Retinal pigment epithelial cell (primary cell): ENCODE data around the gene PHLDA2.

Experiments used
- DNase-seq: peaks from one replicate; pipeline ENCODE4 v3.0.0-alpha.2; 2010; ENCODE audit warnings: low read depth
- H3K4me3 ChIP-seq: 2 replicates; pipeline ENCODE4 v1.5.1; 2011; ENCODE audit warnings: mild to moderate bottlenecking, low read length, control low read depth, moderate library complexity
- CTCF ChIP-seq: conservative IDR thresholded peaks from 2 replicates; pipeline ENCODE4 v1.5.1; 2011; ENCODE audit warnings: low read depth, low read length, control low read depth, inconsistent platforms

The PHLDA2 gene

DNA sequence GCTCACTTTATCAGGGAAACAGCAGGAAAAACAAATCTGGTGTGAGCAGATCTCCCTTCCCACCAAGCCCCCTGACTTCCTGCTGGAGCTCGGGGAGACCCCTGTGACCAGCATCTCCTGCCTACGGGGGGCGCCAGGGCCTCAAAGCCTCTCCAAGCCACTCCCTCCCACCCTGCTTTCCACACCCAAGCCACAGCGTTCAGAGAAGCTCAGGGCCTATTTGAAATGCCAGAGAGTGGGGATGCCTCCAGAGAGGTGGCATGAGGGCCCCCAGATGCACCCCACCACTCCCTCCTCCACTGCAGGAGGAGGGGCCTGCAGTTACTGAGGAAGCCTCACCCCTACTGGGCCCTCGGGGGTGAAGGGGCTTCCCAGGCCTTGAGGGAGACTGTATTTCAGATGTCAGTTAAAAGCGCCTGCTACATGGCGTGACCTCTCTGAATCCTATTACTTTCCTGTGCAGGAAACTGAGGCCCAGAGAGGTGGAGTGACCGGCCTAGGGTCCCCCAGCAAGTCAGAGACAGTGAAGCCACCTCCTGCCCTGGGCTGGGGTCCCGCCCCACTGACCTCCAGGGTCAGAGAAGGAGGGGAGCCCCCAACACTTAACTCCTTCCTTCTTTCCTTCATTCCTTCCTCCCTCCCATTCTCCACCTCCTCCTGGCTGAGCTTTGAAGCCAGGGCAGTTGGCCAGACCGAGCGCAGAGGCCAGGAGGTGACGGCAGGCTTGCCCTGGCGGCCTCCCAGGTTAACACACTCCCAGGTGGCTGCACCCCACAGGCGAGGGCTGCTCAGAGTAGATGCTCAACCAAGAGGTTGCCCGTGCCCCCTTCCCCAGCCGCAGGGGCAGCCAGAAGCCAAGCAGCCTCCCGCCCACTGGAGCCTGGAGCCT, 37.6 kb downstream of the PHLDA2 start:
- TF ChIP-seq CTCF = peak; percentile 27
- peak overlapping the region; percentile 41 for H3K4me3 ChIP-seq
- DNase-seq = no peak

GRCh38 chr11:2890466-2891294, 38.5 kb downstream of the PHLDA2 start:
- no peak for TF ChIP-seq CTCF
- DNase-seq = no peak
- no peak overlapping the region for H3K4me3 ChIP-seq

- no peak overlapping the region for H3K4me3 ChIP-seq
- DNase-seq = no peak
- TF ChIP-seq CTCF = no peak
Observed at GRCh38 chr11:2889362-2890273, 39.6 kb downstream of the PHLDA2 start.

DNA sequence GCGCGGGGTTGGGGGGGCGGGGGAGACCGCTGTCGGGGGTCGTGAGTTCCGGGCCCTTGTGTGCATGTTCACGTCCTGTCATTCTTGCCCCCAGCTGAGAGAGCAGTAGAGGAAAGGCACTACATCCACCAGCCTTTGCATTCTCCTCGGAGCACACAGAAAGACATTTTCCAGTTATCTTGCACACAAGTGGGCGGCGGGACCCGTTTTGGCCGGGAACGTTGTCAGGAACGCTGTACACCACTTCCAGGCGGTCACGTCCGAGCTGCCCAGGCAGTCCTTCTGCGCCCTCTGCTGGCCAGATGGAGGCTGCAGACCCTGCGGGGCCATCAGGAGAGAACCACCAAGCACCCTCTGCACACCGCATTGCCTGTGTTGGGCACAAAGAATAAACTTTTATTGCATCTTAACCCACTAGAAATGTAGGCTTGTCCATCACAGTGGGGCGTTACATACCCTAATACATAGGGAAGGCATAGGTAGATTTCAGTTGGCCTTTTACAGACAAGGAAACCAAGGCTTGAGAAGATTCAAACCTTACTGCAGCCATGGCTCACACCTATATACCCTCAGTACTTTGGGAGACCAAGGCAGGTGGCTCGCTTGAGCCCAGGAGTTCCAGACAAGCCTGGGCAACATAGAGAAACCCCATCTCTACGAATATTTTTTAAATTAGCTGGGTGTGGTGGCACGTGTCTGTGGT, 40.8 kb downstream of the PHLDA2 start:
- peak; percentile 98 for TF ChIP-seq CTCF
- no peak overlapping the region for H3K4me3 ChIP-seq
- DNase-seq = no peak

DNA sequence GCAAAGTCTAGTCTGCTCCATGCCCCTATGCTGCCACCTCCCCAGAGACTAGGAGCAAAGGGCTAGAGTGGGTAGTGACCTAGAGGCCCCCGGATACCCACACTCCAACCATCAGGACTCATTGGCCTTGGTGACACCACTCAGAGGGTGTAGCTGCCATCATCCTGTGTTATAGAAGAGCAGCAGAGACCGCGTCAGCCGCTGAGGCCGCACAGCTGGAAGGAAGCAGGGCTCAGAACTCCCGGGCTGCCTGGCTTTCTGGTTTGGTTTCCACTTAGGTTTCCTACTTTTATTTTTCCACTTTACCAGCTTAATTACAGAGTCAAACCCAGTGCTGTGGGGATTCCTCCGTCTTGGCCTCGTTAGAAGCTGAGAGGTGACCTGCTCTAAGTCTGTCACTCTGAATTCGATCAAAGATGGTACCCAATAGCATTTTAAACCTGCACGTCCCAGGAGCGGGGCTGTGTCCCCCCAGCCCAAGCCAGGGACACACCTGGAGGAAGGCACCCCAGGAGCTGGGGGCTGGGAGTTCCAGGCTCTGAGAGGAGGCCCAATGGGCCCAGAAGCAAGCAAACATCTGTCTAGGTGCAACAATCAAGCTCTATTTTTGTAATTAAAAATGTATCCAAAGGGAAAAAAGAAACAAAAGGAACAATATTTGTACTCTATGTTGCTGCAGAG, 41.6 kb downstream of the PHLDA2 start:
- no peak for TF ChIP-seq CTCF
- H3K4me3 ChIP-seq = no peak overlapping the region
- no peak for DNase-seq

GRCh38 chr11:2886936-2887335, 42.3 kb downstream of the PHLDA2 start:
- H3K4me3 ChIP-seq = no peak overlapping the region

More at GRCh38 chr11:2886936-2887335, 42.3 kb downstream of the PHLDA2 start:
- TF ChIP-seq CTCF = no peak
- DNase-seq = no peak
